ENCODE results near the gene TXLNA.

The TXLNA gene

DNA sequence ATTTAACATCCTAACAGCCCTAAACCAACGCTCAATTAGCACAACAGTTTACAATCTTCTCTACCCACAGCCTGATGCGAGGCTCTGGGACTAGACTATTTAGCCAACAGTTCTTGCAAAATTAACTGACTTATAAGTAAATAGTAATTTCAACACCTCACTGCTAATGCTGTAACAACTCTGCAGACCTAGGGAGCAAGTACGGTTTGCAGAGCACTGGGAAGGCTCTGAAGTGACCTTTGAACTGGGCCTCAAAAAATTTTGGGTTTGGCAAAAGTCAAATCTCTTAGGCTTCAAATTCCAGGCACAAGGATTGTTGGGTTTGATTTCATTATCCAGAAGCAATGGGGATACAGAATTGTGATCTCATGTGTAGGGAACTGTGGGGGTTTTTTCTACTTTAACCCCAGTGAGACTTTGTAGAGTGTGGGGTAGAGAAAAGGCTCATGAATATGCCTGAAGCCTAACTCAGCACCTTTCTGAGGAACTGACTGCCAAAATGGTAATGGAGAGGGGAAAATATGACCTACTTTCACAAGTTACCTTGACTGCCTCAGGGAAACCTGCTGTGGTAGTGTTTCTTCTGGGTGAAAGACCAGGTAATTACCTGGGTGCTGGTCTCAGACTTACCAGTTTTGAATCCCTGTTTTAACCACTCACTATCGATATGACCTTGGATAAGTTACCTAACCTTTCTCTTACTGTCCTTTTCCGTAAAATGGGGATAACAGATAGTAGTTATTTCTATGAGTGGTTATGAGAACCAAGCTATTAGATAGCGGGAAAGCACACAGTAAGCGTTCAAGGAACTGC lies 889 bp upstream of the TXLNA start:
- no peak for DNase-seq (ENCODE audit: low read depth)
- peak overlapping the region; percentile 90 for H3K4me3 ChIP-seq (ENCODE audit: low read depth, low read length)
- TF ChIP-seq, protein P1, sequence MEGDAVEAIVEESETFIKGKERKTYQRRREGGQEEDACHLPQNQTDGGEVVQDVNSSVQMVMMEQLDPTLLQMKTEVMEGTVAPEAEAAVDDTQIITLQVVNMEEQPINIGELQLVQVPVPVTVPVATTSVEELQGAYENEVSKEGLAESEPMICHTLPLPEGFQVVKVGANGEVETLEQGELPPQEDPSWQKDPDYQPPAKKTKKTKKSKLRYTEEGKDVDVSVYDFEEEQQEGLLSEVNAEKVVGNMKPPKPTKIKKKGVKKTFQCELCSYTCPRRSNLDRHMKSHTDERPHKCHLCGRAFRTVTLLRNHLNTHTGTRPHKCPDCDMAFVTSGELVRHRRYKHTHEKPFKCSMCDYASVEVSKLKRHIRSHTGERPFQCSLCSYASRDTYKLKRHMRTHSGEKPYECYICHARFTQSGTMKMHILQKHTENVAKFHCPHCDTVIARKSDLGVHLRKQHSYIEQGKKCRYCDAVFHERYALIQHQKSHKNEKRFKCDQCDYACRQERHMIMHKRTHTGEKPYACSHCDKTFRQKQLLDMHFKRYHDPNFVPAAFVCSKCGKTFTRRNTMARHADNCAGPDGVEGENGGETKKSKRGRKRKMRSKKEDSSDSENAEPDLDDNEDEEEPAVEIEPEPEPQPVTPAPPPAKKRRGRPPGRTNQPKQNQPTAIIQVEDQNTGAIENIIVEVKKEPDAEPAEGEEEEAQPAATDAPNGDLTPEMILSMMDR (IDR thresholded peaks at IDR 0.05; ENCODE audit: insufficient read depth, low read depth, low read length, missing control alignments) = no peak

DNA sequence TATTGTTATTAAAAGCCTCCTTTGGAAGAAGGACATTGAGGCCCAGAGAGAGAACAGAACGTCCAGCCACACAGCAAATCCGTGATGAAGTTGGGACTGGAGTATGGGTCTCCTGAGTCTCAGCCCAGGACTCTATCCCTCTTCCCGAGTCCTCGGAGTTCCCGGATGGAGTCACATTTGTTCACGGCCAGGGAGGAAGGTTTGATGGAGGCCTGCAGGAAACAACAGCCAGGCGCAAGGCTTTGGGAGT lies 357 bp upstream of the TXLNA start:
- H3K4me3 ChIP-seq (ENCODE audit: low read depth, low read length) = peak overlapping the region; percentile 90
- TF ChIP-seq, protein P1 (IDR thresholded peaks at IDR 0.05; ENCODE audit: insufficient read depth, low read depth, low read length, missing control alignments) = no peak
- no peak for DNase-seq (ENCODE audit: low read depth)

DNA sequence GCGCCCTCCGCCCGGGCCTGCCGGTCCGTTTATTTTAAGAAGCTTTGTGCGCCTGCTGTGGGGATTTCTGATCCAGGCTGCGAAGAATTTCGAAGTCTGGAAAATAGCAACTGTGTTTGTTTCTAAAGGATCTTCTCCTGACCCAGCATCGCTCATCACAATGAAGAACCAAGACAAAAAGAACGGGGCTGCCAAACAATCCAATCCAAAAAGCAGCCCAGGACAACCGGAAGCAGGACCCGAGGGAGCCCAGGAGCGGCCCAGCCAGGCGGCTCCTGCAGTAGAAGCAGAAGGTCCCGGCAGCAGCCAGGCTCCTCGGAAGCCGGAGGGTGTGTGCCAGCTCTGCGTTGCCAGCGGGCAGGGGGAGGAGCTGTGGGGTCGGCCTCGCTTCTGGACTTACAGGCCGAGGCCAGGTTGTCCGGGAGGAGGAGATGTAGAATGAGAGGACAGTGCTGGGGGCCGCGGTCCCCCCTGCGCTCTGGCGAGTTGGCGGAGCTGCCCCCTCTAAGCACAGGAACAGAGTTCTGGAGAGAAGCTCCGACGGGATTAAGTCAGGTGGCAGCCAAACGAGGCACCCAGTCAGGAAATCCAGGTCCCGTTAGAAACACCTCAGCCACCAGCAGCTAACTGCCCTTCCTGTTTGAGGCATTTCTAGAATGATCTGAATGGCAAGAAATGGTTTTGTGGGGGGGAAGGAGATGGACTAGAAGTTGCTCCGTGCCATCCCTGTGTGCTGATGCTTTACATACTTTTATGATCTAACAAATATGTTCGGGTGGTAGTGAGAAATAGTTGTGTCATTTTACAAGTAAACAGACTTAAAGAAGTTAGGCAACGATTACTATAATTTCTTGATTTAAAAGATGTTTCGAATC lies 948 bp downstream of the TXLNA start:
- DNase-seq (ENCODE audit: low read depth) = peak; percentile 59
- peak overlapping the region; percentile 90 for H3K4me3 ChIP-seq (ENCODE audit: low read depth, low read length)
- TF ChIP-seq, protein P1 (IDR thresholded peaks at IDR 0.05; ENCODE audit: insufficient read depth, low read depth, low read length, missing control alignments) = no peak

DNA sequence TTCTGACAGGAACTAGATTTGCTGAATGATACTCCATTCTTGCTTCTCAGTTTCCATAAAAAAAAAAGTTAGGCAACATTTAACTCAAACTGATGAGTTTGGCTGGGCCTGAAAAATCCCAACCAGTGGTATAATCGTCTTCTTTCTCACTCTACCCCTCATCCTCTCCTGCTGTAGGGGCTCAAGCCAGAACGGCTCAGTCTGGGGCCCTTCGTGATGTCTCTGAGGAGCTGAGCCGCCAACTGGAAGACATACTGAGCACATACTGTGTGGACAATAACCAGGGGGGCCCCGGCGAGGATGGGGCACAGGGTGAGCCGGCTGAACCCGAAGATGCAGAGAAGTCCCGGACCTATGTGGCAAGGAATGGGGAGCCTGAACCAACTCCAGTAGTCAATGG lies 1.6 kb downstream of the TXLNA start:
- no peak for DNase-seq (ENCODE audit: low read depth)
- H3K4me3 ChIP-seq (ENCODE audit: low read depth, low read length) = peak overlapping the region; percentile 90
- TF ChIP-seq, protein P1 (IDR thresholded peaks at IDR 0.05; ENCODE audit: insufficient read depth, low read depth, low read length, missing control alignments) = no peak

DNA sequence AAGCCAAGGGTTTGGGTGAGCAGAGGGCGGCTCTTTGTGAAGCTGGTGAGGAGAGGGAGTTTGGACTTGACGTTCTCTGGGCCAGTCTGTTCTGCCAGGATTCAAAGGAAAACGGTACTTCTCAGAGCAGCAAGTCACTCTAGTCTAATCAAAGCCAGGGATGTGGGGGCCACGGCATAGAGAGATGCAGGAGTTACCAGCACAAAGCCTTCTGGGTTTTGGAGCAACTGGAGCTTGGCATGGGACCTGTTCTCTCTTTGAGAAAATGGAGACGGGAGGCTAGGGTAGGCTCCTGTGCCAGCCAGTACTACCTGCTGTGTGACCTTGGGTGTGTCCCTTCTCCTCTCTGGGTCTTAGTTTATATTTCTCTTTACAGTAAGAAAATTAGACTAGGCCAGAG lies 2.1 kb downstream of the TXLNA start:
- TF ChIP-seq, protein P1 (IDR thresholded peaks at IDR 0.05; ENCODE audit: insufficient read depth, low read depth, low read length, missing control alignments) = no peak
- DNase-seq (ENCODE audit: low read depth) = no peak
- H3K4me3 ChIP-seq (ENCODE audit: low read depth, low read length) = peak overlapping the region; percentile 90

DNA sequence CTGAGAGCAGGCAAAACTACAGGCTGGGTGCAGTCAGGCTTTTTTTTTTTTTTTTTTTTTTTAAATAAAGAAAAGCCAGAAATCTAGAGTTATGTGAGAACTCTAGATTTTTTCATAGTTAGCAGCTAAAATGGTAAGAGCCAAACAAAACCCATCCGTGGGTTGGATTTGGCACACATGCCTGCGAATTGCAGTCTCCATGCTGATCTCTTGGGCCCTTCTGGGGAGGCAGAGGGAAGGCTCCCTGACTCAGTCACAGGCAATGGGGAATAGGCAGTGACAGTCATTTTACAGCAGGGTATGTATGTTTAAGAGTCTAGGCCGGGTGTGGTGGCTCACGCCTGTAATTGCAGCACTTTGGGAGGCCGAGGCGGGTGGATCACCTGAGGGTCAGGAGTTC lies 2.6 kb downstream of the TXLNA start:
- H3K4me3 ChIP-seq (ENCODE audit: low read depth, low read length) = peak overlapping the region; percentile 90
- TF ChIP-seq, protein P1 (IDR thresholded peaks at IDR 0.05; ENCODE audit: insufficient read depth, low read depth, low read length, missing control alignments) = no peak
- no peak for DNase-seq (ENCODE audit: low read depth)

All from GM12865 (cell line).